Thyroid gland (tissue), 4 donors: Measurements from ENCODE around the gene SSTR5. TPM values are rescaled to one million over a fixed set of nuclear protein-coding genes. Genes with fewer than 3 reads are reported as not detected.

Source experiments
- DNase-seq, 2 donors: peaks; one replicate each; pipeline ENCODE4 v3.0.0-alpha.2; 2019
- H3K27ac ChIP-seq, 3 donors: fragments of 200-600 bp; sonication (generic); 1 replicate in 2 of 3; 2 replicates in 1 of 3; pipeline ENCODE4 v1.5.1; 2016 to 2019; ENCODE audit warnings: mild to moderate bottlenecking in 1 of 3, moderate library complexity in 1 of 3
- H3K27me3 ChIP-seq: fragments of 200-600 bp; sonication (generic); one replicate; pipeline ENCODE4 v1.5.1; 2019
- H3K36me3 ChIP-seq, 2 donors: fragments of 200-600 bp; sonication (generic); one replicate each; pipeline ENCODE4 v1.5.1; 2016 to 2019
- H3K4me1 ChIP-seq, 2 donors: fragments of 200-600 bp; sonication (generic); one replicate each; pipeline ENCODE4 v1.5.1; 2017 to 2019
- H3K4me3 ChIP-seq, 3 donors: fragments of 200-600 bp; sonication (generic); replicated peaks in 1 of 3; 1 replicate in 2 of 3; 2 replicates in 1 of 3; pipeline ENCODE4 v1.5.1; 2016; ENCODE audit warnings: mild to moderate bottlenecking in 1 of 3
- H3K9me3 ChIP-seq: fragments of 200-600 bp; sonication (generic); one replicate; pipeline ENCODE4 v1.5.1; 2017
- CTCF ChIP-seq, 6 experiments: fragments of 200-600 bp in 3 of 6; fragments of 450-650 bp in 3 of 6; sonication (generic) in 3 of 6; IDR thresholded peaks; one replicate each; pipeline ENCODE4 v1.5.1; 2016 to 2019; ENCODE audit warnings: antibody characterized with exemption in 6 of 6, mild to moderate bottlenecking in 2 of 6, inconsistent platforms in 1 of 6, moderate library complexity in 1 of 6
- POLR2A ChIP-seq, 2 donors: fragments of 450-650 bp; IDR thresholded peaks; one replicate each; pipeline ENCODE4 v1.6.1; 2017; ENCODE audit warnings: antibody characterized with exemption in 2 of 2, mild to moderate bottlenecking in 2 of 2, moderate library complexity in 1 of 2
- WGBS, 2 donors: methylation state at CpG; one replicate each; pipeline ENCODE4 v1.1.5; 2017; 5-methylcytosine and 5-hydroxymethylcytosine counted together
- intact Hi-C: fragments of 100-400 bp; cut with DNase I; formaldehyde crosslinking; loops from one replicate; pipeline ENCODE4 v1.15.1; 2023
- total RNA-seq, 4 donors: library from RNA; depleted of rRNA; stranded (reverse); fragments of >200 nt; gene quantifications; one replicate each; pipeline ENCODE4 v1.2.3, GENCODE V29; 2016

SSTR5 gene
- total RNA-seq, 4 donors from 2014 or later, result not detected

DNA sequence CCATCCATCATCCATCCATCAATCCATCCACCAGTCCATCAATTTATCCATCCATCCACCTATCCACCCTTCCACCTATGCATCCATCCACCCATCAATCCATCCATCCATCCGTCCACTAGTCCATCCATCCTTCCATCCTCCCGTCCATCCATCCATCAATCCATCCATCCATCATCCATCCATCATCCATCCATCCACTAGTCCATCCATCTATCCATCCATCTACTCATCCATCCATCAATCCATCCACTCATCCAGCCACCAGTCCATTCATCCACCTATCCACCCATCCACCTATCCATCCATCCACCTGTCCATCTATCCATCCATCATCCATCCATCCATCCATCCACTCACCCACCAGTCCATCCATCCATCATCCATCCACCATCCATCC, 39.9 kb upstream of the SSTR5 start:
- no peaks in the 10 kb centered on the region for H3K27me3 ChIP-seq
- intact Hi-C loops, result no loop called here
- WGBS, 2 donors, result 93 to 95% methylated on average over 2 of the region's 2 CpGs

DNA sequence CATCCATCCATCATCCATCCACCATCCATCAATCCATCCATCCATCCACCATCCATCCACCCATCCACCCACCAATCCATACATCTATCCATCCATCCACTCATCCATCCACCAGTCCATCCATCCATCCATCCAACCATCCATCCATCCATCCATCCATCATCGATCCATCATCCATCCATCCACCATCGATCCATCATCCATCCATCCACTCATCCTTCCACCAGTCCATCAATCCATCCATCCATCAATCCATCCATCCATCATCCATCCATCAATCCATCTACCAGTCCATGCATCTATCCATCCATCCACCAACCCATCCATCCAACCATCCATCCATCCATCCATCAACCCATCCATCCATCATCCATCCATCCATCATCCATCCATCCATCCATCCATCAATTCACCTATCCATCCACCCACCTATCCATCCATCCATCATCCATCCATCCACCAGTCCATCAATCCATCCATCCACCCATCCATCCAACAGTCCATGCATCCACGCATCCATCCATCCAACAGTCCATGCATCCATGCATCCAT, 39.3 kb upstream of the SSTR5 start:
- intact Hi-C loops, result no loop called here
- H3K4me3 ChIP-seq, result no peak overlapping the region
- TF ChIP-seq CTCF (IDR thresholded peaks at IDR 0.05), result no peak
- no peak for TF ChIP-seq POLR2A (IDR thresholded peaks at IDR 0.05)
- DNase-seq, result no peak
- no peaks in the 10 kb centered on the region for H3K9me3 ChIP-seq
- no peak overlapping the region for H3K27ac ChIP-seq
- no peaks in the 10 kb centered on the region for H3K4me1 ChIP-seq
- H3K36me3 ChIP-seq, result no peaks in the 10 kb centered on the region
- H3K27me3 ChIP-seq, result no peaks in the 10 kb centered on the region
- 95 to 98% methylated on average over 3 of the region's 3 CpGs for WGBS, 2 donors

More for the DNA sequence above, 39.9 kb upstream of the SSTR5 start:
- no peak for DNase-seq
- Histone ChIP-seq H3K4me1 (no peaks in the 10 kb centered on the region), H3K9me3 (no peaks in the 10 kb centered on the region), H3K4me3 (no peak overlapping the region), H3K27ac (no peak overlapping the region), H3K36me3 (no peaks in the 10 kb centered on the region)
- no peak for TF ChIP-seq CTCF (IDR thresholded peaks at IDR 0.05)
- no peak for TF ChIP-seq POLR2A (IDR thresholded peaks at IDR 0.05)

GRCh38 chr16:1034230-1035065, 38.1 kb upstream of the SSTR5 start:
- intact Hi-C loops, result no loop called here
- DNase-seq, result no peak
- Histone ChIP-seq H3K36me3 (no peaks in the 10 kb centered on the region), H3K9me3 (no peaks in the 10 kb centered on the region), H3K4me1 (no peaks in the 10 kb centered on the region), H3K27me3 (no peaks in the 10 kb centered on the region), H3K4me3 (no peak overlapping the region), H3K27ac (no peak overlapping the region)
- WGBS, 2 donors, result 62 to 76% methylated on average over 6 of the region's 6 CpGs
- TF ChIP-seq CTCF (IDR thresholded peaks at IDR 0.05) (no peak), POLR2A (IDR thresholded peaks at IDR 0.05) (no peak)

GRCh38 chr16:1035066-1035415, 37.5 kb upstream of the SSTR5 start:
- no peak overlapping the region for H3K4me3 ChIP-seq
- H3K9me3 ChIP-seq, result no peaks in the 10 kb centered on the region
- no peak overlapping the region for H3K27ac ChIP-seq
- no peak for DNase-seq
- H3K27me3 ChIP-seq, result no peaks in the 10 kb centered on the region
- intact Hi-C loops, result no loop called here
- no peaks in the 10 kb centered on the region for H3K4me1 ChIP-seq
- no peak for TF ChIP-seq POLR2A (IDR thresholded peaks at IDR 0.05)
- TF ChIP-seq CTCF (IDR thresholded peaks at IDR 0.05), result no peak
- H3K36me3 ChIP-seq, result no peaks in the 10 kb centered on the region
- 80% methylated on average over 7 of the region's 7 CpGs; no CpG with 5 or more reads in 1 of the 2 donors for WGBS, 2 donors

DNA sequence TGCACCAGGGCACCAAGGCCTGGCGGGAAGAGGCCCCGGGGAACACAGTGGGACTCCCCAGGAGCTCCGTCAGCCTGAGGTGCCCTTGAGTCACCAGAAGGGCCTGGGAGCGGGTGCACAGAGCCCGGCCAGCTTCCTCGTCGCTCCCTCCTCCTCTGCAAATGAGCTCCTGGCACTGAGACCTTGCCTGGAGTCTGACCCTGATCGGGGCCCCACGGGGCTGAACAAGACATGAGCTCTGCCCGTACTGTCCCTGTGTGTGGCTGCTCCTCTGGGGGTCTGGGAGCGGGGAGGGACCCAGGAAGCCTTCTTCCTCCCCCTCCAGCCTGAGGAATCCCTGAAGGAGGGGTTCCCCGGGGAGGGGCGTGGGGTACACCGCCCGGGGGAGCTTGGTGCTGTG, 36.4 kb upstream of the SSTR5 start:
- WGBS, 2 donors, result no CpG with 5 or more reads among the region's 15 CpGs
- DNase-seq, result no peak
- Histone ChIP-seq H3K4me1 (no peaks in the 10 kb centered on the region), H3K36me3 (no peaks in the 10 kb centered on the region), H3K27ac (no peak overlapping the region), H3K27me3 (no peaks in the 10 kb centered on the region), H3K4me3 (no peak overlapping the region), H3K9me3 (no peaks in the 10 kb centered on the region)
- intact Hi-C loops, result no loop called here
- TF ChIP-seq CTCF (IDR thresholded peaks at IDR 0.05) (no peak), POLR2A (IDR thresholded peaks at IDR 0.05) (no peak)
